ENCODE measurements around the gene CCDC102A. TPM values are rescaled to one million over a fixed set of nuclear protein-coding genes. Genes with fewer than 3 reads are reported as not detected.

CCDC102A gene
- total RNA-seq, 1 donor = 15.1 TPM

- DNase-seq (ENCODE audit: low read depth) = peak; percentile 64
- peak; percentile 99 for TF ChIP-seq CTCF (IDR thresholded peaks at IDR 0.05; ENCODE audit: insufficient read depth, low read depth, low read length)
- no peak overlapping the region for H3K4me3 ChIP-seq (ENCODE audit: low read depth, low read length)
Observed at GRCh38 chr16:57576429-57576870, 40.1 kb upstream of the CCDC102A start.

- H3K4me3 ChIP-seq (ENCODE audit: low read depth, low read length) = no peak overlapping the region
- no peak for TF ChIP-seq CTCF (IDR thresholded peaks at IDR 0.05; ENCODE audit: insufficient read depth, low read depth, low read length)
- no peak for DNase-seq (ENCODE audit: low read depth)
Observed at GRCh38 chr16:57575468-57576277, 39.3 kb upstream of the CCDC102A start.

GRCh38 chr16:57574646-57575467 lies 38.5 kb upstream of the CCDC102A start:
- no peak overlapping the region for H3K4me3 ChIP-seq (ENCODE audit: low read depth, low read length)
- TF ChIP-seq CTCF (IDR thresholded peaks at IDR 0.05; ENCODE audit: insufficient read depth, low read depth, low read length) = no peak
- no peak for DNase-seq (ENCODE audit: low read depth)

- no peak overlapping the region for H3K4me3 ChIP-seq (ENCODE audit: low read depth, low read length)
- no peak for DNase-seq (ENCODE audit: low read depth)
- no peak for TF ChIP-seq CTCF (IDR thresholded peaks at IDR 0.05; ENCODE audit: insufficient read depth, low read depth, low read length)
Observed at GRCh38 chr16:57574086-57574485, 37.7 kb upstream of the CCDC102A start.

GRCh38 chr16:57572978-57573728 lies 36.8 kb upstream of the CCDC102A start:
- DNase-seq (ENCODE audit: low read depth) = no peak
- TF ChIP-seq CTCF (IDR thresholded peaks at IDR 0.05; ENCODE audit: insufficient read depth, low read depth, low read length) = no peak
- H3K4me3 ChIP-seq (ENCODE audit: low read depth, low read length) = no peak overlapping the region

GRCh38 chr16:57571098-57571497 lies 34.7 kb upstream of the CCDC102A start:
- no peak for TF ChIP-seq CTCF (IDR thresholded peaks at IDR 0.05; ENCODE audit: insufficient read depth, low read depth, low read length)
- no peak overlapping the region for H3K4me3 ChIP-seq (ENCODE audit: low read depth, low read length)
- no peak for DNase-seq (ENCODE audit: low read depth)
